HG03135 (cell line): ENCODE data around the gene SP140L.
"Not testable (repeated sequence)": the region's sequence is repeated elsewhere in the genome, so short reads cannot be mapped to it uniquely, and the experiment has no call there.

Experiments used
- ATAC-seq: cut with Tn5 transposase; IDR thresholded peaks from one replicate; pipeline ENCODE4 v1.9.1; 2021; ENCODE audit warnings: mild to moderate bottlenecking, moderate library complexity; ENCODE audit not compliant: unreplicated experiment

SP140L gene

DNA sequence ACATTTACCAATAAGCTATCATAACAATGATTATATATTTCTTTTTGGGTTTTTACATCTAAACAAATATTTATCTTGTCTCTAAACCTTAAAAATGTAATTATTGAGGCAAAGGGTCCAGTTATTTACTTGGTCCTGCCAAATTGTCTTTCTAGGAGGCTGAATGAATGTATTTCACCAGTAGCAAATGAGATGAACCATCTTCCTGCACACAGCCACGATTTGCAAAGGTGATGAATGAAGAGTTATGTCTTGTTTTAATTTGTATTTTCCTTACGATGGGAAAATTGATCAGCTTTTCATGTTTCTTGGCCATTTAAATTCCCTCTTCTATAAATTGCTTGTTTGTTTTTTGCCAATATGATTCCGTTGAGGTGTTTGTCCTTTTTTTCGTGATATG, 90.4 kb downstream of the SP140L start:
- ATAC-seq = no peak

DNA sequence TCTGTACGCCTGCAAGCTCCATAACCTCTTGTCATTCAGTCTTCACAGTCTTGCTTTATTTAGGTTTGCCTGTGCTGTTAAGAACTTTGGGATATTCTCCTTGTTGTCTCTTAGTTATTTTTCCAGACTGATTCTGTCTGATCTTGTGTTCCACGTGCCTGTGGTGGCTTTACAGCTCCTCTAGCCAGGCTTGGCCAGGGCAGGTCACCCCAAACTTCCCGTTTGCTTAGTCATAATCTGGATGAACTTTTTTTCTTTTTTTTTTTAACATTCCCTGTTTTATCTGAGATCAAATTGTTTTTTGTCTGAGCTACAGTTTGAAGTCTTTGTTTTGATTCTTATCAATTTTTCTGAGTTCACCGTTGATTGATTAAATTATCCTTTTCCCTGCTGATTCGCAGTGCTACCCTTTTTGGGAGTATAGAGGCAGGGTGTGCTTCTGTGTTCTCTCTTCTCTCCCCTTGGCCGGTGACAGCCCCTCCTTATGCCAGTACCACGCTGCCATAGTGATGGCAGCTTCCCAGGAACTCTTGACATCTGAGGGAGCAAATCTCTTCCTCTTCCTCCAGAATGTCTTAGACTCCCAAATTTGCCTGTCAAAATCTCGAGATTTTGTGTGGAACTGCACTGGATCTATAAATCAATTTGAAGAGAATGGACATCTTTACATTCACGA, 91.5 kb downstream of the SP140L start:
- ATAC-seq = no peak

DNA sequence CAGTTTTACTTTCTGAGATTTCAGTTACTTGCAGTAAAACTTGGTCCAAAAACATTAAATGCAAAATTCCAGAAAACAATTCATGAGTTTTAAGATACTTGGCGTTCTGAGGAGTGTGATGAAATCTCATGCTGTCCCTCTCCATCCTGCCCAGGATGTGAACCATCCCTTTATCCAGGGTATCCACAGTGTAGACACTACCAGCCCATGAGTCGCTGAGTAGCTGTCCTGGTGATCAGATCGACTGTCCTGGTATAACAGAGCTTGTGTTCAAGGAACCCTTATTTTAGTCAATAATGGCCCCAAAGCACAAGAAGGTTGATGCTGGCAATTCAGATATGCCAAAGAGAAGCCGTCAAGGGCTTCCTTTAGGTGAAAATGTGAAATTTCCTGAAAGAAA, 92.2 kb downstream of the SP140L start:
- ATAC-seq = no peak

DNA sequence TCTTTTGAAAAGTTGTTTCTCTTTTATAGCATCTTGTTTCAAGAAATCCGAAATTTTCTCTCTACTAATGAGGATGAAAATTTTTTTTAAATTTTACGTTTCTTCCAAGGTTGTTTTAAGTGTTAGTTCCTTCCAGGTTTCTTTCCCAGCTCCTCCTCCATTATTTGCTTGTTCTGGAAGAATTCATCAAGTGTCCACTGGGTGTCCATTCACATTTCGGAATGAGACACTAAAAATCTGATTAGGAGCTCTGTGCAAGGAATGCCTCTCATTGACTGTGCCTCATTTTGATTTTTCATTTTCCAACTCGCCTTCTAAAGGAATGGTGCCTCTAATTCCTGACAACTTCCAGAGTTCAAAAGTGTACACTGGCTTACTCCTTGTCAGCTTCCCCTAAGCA, 95.2 kb downstream of the SP140L start:
- ATAC-seq = no peak

DNA sequence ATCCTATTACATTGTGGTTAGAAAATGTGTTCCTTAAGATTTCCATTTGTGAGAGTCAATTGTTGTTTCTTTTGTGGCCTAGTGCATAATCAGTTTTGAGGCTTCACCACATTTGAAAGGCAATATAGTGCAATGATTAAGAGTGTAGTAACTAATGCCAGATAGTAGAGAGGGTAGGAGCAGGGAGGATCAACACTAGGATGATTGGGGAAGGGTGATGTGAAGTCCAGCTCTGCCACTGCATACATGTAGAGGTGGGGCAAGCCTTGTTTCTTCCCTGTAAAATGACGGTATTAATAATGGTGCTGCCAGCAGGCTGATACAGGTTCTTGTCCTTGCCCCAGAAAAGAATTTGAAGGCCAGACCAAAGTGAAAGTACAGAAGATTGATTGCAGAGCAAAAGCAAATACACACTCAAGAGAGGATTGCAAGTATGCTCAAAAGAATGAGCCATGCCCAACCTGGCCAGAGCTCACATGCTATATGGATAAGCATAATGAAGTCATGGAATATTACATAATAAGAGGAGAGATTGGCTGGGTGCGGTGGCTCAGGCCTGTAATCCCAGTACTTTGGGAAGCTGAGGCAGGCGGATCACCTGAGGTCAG, 97.0 kb downstream of the SP140L start:
- no peak for ATAC-seq

DNA sequence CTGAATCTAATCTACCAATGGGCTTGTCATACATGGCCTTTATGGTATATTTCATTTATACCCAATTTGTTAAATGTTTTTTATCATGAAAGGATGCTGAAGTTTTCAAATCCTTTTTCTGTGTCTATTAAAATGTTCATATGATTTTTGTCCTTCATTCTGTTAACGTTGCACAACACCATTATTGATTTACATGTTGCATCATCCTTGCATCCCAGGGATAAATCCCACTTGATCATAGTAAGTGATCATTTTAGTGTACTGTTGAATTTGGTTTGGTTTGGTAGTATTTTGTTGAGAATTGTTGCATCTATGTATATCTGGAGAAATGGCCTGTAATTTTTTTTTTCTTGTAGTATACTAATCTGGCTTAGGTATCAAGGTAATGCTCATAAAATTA, 98.4 kb downstream of the SP140L start:
- no peak for ATAC-seq

DNA sequence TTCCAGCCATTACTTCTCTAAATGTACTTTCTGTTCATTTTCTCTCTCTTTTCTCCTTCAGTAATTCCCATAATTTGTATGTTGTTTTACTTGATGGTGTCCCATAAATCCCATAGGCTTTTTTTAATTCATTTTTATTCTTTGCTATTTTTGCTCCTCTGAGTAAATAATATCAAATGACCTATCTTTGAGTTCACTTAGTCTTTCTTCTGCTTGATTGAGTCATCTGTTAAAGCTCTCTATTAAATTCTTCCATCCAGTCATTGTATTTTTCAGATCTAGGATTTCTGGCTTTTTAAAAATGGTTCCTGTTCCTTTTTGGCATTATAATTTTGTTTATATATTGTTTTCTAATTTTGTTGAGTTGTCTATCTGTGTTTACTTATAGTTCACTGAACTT, 102.5 kb downstream of the SP140L start:
- no peak for ATAC-seq

DNA sequence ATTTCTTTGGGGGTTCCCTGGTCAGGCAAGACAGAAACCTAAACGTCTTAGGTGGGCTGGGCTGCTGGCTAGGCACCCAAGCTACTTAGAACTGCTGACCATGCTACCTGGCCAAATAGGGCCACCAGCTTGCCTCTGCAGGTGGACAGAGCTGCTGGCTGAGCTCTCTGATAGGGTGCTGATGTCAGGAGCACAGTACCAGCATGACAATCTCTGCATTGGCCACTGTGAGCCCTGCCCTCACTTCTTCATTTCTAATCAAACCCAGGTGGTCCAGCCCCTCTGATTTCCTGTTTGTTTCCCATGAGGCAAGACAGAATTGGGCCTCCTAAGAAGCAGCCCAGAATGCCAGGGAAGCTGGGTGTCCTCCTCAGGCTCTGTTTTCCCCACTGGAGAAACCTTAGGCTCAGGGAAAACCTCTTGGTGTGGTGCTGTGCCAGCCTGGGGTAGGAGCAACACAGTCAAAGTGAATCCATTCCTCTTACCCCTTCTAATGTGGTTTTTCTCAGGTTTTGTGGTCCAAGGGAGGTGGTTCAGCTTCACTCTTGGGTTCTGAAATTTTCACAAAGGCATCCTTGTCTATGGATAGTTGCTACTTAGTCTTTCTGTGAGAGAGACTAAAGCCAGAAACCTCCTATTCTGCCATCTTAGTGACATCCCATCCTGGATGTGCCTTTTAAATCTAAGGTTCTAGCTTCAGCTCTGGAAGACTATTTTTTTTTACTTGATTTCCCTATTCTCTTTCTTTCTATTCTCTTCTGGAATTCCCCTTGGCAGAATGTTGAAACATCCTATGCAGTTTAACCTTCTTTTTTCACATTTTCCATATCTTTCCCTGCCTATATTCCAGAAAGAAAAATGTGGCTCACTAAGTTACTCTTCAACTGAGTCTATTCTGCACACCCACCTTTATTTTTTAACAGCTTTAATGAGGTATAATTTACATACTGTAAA, 104.2 kb downstream of the SP140L start:
- ATAC-seq = no peak

DNA sequence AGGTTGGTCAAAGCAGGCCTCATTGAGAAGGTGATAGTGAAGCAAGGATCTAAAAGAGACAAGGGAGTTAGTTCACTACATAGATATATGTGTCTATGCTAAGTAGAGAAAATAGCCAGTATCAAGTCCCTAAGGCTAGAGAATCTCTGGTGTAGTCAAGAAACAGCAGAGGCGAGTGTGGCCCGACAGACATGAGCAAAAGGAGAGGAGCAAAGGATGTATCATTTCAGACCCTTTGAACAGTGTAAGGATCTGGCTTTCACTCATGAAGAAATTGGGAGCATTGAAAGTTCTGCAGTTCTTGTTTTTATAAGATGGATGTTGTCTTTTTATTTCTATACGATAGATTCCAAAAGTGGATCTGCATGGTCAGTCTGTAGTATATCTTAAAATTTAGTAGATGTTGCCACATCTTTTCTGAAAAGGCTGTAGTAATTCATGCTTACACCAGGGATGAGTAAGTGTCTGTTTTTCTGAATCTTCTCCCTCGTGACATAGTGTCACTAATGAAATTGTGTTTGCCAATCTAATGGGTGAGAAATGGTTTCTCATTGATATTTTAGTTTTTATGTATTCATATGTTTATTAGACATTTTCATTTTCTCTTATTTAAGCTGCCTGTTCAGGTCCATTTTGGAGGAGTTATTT, 107.8 kb downstream of the SP140L start:
- ATAC-seq = no peak

DNA sequence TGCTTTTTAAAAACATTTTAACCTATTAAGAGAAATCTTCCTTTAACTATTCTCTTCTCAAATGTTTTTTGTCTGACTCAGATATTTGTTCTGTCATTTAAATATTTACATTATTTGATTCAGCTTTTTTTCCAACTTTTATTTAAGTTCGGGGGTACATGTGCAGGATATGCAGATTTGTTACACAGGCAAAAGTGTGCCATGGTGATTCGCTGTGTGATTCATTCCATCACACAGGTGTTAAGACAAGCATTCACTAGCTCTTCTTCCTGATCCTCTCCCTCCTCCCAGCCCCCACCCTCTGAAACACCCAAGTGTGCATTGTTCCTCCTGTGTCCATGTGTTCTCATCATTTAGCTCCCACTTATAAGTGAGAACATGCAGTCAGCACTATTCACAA, 108.4 kb downstream of the SP140L start:
- no peak for ATAC-seq

DNA sequence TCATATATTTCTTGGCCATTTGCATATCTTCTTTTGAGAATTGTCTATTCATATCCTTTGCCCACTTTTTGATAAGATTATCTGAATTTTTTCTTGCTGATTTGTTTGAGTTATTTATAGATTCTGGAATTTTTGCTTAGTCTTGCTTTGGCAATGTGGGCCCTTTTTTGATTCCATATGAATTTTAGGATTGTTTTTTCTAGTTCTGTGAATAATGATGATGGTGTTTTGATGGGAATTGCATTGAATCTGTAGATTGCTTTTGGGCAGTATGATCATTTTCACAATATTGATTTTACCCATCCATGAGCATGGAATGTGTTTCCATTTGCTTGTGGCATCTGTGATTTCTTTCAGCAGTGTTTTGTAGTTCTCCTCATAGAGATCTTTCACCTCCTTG, 112.1 kb downstream of the SP140L start:
- ATAC-seq = not testable (repeated sequence)

DNA sequence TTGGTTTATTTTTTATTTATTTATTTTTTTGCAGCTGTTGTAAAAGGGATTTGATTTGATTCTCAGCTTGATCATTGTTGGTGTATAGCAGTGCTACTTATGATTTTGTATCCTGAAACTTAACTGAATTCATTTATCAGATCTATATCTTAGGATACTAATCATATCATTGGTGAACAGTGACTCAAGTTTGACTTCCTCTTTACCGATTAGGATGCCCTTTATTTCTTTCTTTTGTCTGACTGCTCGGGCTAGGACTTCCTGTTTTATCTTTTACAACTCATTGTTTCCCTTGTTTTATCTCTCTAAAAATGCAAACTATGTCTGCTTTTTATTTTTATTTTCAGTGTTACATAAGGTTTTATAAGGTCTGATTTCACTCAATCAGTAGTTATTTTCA, 112.6 kb downstream of the SP140L start:
- no peak for ATAC-seq

DNA sequence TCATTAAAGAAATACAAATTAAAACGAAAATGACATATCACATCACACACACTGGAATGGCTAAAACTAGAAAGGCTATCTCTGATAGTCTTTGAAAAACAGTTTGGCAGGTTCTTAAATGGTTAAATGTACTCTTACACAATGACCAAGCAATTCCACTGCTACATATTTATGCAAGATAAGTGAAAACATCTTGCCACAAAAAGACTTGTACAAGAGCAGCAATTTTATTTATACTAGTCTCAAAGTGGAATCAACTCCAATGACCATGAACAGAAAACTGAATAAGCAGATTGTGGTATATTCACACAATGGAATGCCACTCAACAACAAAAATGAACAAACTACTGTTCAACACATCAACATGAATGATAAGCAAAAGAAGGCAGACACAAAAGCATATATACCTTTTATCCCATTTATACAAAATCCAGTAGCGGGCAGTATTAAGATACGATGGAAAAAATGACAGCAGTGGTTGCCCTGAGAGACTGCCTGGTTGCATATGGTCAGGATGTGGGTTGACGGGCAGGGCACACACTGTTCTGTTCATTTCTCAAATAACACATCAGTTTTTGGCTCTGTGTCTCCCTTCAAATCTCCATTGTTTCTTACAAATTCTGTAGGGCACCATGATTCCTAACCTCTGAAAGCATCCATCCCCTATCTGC, 114.4 kb downstream of the SP140L start:
- ATAC-seq = no peak

DNA sequence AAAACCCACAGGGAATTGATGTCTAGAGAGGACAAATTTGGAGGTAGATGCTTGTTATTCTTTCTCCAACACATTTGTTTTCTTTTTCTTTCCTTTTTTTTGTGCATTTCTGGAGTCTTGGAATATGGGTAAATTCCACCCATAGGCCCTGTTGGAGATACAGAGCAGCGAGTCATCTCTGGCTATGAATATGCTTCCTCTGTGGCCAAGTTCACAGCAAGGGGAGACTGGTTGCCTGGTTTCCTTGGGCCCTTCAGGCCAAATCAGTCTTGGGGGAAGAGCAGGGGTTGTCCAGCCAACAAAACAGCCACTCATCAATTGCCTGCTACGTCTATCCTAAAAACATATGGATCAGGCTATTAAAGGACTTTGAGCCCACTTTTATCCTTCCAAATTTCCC, 116.5 kb downstream of the SP140L start:
- no peak for ATAC-seq

DNA sequence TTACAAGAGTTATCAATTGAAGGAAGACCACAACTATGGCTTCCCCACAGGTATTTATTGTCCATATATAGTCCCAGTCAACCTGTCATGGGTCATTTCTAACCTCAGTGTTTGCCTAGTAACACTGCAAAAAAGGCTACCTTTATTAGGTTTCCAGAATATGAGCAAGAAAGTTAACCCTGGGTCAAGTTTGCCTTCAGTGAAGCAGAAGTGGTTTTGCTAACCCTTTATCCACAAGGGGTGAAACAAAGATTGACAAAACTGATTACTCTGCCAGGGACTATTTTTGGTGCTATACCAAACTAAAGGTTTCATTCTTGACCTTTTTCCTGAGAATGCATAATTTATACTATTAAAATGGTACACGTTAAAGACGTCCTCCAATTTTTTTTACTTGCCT, 117.8 kb downstream of the SP140L start:
- no peak for ATAC-seq

DNA sequence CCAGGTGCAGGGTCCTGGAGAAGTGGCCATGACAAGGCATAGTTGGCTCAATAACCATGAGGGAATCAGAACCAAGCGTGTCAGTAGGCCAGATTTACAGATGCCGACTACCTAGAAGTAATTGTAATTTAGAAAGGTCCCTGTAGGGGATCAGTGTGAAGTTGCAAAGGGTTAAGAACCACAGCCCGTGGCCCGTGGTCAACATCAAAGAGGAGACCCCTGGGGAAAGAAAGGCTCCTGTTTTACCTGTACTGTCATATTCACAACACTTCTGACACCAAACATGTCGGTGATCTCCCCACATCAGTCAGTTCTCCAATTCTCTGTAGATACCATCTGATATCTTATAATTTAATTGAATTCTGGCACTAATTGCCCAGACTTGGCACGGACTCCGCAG, 120.0 kb downstream of the SP140L start:
- ATAC-seq = no peak

DNA sequence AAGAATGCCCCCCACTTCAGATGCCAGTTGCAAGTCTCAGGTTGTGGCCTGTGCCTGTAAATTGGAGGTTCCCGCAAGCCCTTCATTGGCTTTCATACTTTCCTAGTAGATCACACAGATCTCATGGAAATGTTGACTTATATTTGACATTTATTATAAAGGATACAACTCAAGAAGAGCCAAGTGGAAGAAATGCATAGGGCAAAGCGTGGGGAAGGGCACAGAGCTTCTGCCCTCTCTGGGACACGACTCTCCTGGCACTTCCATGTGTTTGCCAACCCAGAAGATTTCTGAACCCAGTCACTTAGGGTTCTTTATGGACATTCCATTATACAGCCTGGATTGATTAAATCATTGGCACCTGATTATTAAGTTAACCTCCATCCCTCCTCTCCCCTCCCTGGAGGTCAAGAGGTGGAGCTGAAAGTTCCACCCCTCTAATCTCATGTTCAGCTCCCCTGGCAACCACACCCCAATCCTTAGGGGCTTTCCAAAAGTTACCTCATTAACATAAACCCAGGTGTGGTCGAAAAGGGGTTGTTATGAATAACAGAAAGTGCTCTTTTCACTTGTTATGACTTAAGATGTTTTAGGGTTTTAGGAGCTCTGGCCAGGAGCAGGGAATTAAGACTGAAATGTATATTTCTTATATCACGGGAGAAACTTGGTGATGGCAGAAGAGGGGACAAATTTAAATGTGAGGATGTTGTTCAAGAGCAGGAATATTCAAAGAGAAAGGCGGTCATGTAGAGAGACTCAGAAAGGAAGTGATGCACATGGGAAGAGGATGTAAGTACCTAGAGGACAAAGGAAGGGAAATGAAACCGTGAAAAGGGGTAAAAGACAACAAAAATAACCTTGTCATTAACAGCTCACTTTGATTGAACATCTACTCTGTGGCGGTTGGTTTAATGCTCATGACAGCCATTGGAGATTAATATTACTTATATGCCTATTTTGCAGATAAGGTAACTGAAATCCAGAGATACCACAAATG, 120.8 kb downstream of the SP140L start:
- peak; percentile 81 for ATAC-seq

DNA sequence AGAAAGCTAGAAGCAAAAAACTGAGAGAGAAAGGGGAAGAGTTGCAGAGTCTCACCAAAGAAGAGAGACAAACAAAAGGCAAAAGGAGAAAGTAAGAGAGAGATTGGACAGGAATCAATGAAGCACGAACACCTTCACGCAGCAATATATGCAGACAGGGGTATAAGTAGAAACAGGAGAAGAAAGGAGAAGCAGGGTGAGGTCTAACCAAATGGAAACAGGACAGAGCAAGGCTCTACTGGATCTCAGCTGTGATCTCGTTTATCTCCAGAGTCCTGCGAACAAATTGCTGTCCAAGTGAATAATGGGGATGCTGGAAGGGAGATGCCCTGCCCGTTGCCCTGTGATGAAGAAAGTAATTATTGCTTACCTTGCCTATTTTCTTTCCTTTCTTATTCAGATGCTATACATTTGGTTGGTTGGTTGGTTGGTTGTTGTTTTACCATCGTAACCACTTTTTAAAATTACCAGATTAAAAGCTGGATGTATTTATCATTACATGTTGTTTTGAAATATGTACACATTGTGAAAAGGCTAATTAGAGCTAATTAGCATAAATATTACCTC, 123.0 kb downstream of the SP140L start:
- no peak for ATAC-seq

DNA sequence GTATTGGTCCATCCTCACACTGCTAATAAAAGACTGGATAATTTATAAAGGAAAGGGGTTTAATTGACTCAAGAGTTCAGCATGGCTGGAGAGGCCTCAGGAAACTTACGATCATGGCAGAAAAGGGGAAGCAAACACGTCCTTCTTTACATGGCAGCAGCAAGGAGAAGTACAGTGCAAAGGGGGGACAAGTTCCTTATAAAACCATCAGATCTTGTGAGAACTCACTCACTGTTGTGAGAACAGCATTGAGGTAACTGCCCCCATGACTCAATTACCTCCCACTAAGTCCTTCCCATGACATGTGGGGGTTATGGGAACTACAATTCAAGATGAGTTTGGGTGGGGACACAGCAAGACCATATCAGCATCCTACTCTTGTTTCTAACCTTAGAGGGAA, 126.0 kb downstream of the SP140L start:
- no peak for ATAC-seq
